ENCODE data around the gene TEX55.
"Not testable (repeated sequence)": the region's sequence is repeated elsewhere in the genome, so short reads cannot be mapped to it uniquely, and the experiment has no call there.

TEX55 gene

DNA sequence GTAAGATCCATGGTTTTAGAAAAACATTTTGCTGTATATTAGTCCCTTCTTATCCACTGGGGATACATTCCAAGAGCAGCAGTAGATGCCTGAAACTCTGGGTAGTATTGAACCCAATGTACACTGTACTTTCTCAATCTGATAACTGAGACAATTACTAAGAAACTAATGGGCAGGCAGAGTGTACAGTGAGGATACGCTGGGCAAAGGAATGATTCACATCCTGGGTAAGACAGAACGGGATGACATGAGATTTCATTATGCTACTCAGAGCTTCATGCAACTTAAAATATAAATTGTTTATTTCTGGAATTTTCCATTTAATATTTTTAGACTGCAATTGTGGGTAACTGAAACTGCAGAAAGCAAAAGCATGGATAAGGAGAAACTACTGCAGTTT lies 46.2 kb upstream of the TEX55 start:
- DNase-seq (no peak), ATAC-seq (ENCODE audit: insufficient read depth, low read depth) (no peak)
- Histone ChIP-seq H3K9me3 (ENCODE audit: insufficient read depth, low read length, severe bottlenecking) (no peaks in the 10 kb centered on the region), H3K27ac (ENCODE audit: low read length) (no peak overlapping the region), H3K4me1 (ENCODE audit: insufficient read depth, low read length) (no peaks in the 10 kb centered on the region), H4K20me1 (ENCODE audit: insufficient read depth, low read length) (no peaks in the 10 kb centered on the region), H3K27me3 (ENCODE audit: insufficient read depth, low read length, poor library complexity) (no peaks in the 10 kb centered on the region), H3K4me2 (ENCODE audit: insufficient read depth, low read length) (no peak overlapping the region), H3K36me3 (ENCODE audit: insufficient read depth, low read length) (no peaks in the 10 kb centered on the region), H3K79me2 (ENCODE audit: insufficient read depth, low read length) (no peaks in the 10 kb centered on the region), H3K4me3 (ENCODE audit: low read depth in 1 of 2, low read length in 2 of 2) (no peak overlapping the region), H2AFZ (ENCODE audit: low read depth, low read length) (no peak overlapping the region), H3K9ac (ENCODE audit: low read depth, low read length) (no peak overlapping the region)
- no peak for TF ChIP-seq EZH2 (IDR thresholded peaks at IDR 0.05; ENCODE audit: borderline replicate concordance, low read depth, low read length, severe bottlenecking)
- no peak for TF ChIP-seq CTCF (IDR thresholded peaks at IDR 0.05; ENCODE audit: borderline replicate concordance, extremely low read depth, low read length, poor library complexity, severe bottlenecking)

- no peaks in the 10 kb centered on the region for H3K36me3 ChIP-seq (ENCODE audit: insufficient read depth, low read length)
- H3K4me1 ChIP-seq (ENCODE audit: insufficient read depth, low read length) = no peaks in the 10 kb centered on the region
- ATAC-seq (ENCODE audit: insufficient read depth, low read depth) (no peak), DNase-seq (no peak)
- H3K4me3 ChIP-seq (ENCODE audit: low read depth in 1 of 2, low read length in 2 of 2) = no peak overlapping the region
- H3K79me2 ChIP-seq (ENCODE audit: insufficient read depth, low read length) = no peaks in the 10 kb centered on the region
- no peaks in the 10 kb centered on the region for H3K9me3 ChIP-seq (ENCODE audit: insufficient read depth, low read length, severe bottlenecking)
- no peak for TF ChIP-seq EZH2 (IDR thresholded peaks at IDR 0.05; ENCODE audit: borderline replicate concordance, low read depth, low read length, severe bottlenecking)
- TF ChIP-seq CTCF (IDR thresholded peaks at IDR 0.05; ENCODE audit: borderline replicate concordance, extremely low read depth, low read length, poor library complexity, severe bottlenecking) = no peak
- H3K27me3 ChIP-seq (ENCODE audit: insufficient read depth, low read length, poor library complexity) = no peaks in the 10 kb centered on the region
- H4K20me1 ChIP-seq (ENCODE audit: insufficient read depth, low read length) = no peaks in the 10 kb centered on the region
- no peak overlapping the region for H3K9ac ChIP-seq (ENCODE audit: low read depth, low read length)
- H3K4me2 ChIP-seq (ENCODE audit: insufficient read depth, low read length) = no peak overlapping the region
- no peak overlapping the region for H3K27ac ChIP-seq (ENCODE audit: low read length)
- no peak overlapping the region for H2AFZ ChIP-seq (ENCODE audit: low read depth, low read length)
Observed at GRCh38 chr3:119104031-119104430, 41.9 kb upstream of the TEX55 start.

- not testable (repeated sequence) for H3K27ac ChIP-seq (ENCODE audit: low read length); H2AFZ ChIP-seq (ENCODE audit: low read depth, low read length); H3K79me2 ChIP-seq (ENCODE audit: insufficient read depth, low read length); H3K9ac ChIP-seq (ENCODE audit: low read depth, low read length); DNase-seq; H3K9me3 ChIP-seq (ENCODE audit: insufficient read depth, low read length, severe bottlenecking); H3K4me2 ChIP-seq (ENCODE audit: insufficient read depth, low read length); H3K27me3 ChIP-seq (ENCODE audit: insufficient read depth, low read length, poor library complexity); H3K36me3 ChIP-seq (ENCODE audit: insufficient read depth, low read length); H3K4me3 ChIP-seq (ENCODE audit: low read depth in 1 of 2, low read length in 2 of 2); ATAC-seq (ENCODE audit: insufficient read depth, low read depth); H3K4me1 ChIP-seq (ENCODE audit: insufficient read depth, low read length); H4K20me1 ChIP-seq (ENCODE audit: insufficient read depth, low read length)
Observed at GRCh38 chr3:119118330-119118729, 27.6 kb upstream of the TEX55 start.

GRCh38 chr3:119120480-119120879 lies 25.5 kb upstream of the TEX55 start:
- no peaks in the 10 kb centered on the region for H3K27me3 ChIP-seq (ENCODE audit: insufficient read depth, low read length, poor library complexity)
- ATAC-seq (ENCODE audit: insufficient read depth, low read depth) = no peak

More at GRCh38 chr3:119120480-119120879, 25.5 kb upstream of the TEX55 start:
- Histone ChIP-seq H3K4me1 (ENCODE audit: insufficient read depth, low read length) (no peaks in the 10 kb centered on the region), H3K4me2 (ENCODE audit: insufficient read depth, low read length) (no peak overlapping the region), H4K20me1 (ENCODE audit: insufficient read depth, low read length) (no peaks in the 10 kb centered on the region), H3K9ac (ENCODE audit: low read depth, low read length) (no peak overlapping the region), H3K79me2 (ENCODE audit: insufficient read depth, low read length) (no peaks in the 10 kb centered on the region), H2AFZ (ENCODE audit: low read depth, low read length) (no peak overlapping the region), H3K9me3 (ENCODE audit: insufficient read depth, low read length, severe bottlenecking) (peaks cover 4% of the 10 kb centered on the region), H3K4me3 (ENCODE audit: low read depth in 1 of 2, low read length in 2 of 2) (no peak overlapping the region), H3K27ac (ENCODE audit: low read length) (no peak overlapping the region), H3K36me3 (ENCODE audit: insufficient read depth, low read length) (no peaks in the 10 kb centered on the region)
- TF ChIP-seq CTCF (IDR thresholded peaks at IDR 0.05; ENCODE audit: borderline replicate concordance, extremely low read depth, low read length, poor library complexity, severe bottlenecking) (no peak), EZH2 (IDR thresholded peaks at IDR 0.05; ENCODE audit: borderline replicate concordance, low read depth, low read length, severe bottlenecking) (no peak)
- no peak for DNase-seq
